Glutamatergic neuron (in vitro differentiated cells): ENCODE measurements around the gene HOMER2. TPM values are rescaled to one million over a fixed set of nuclear protein-coding genes. Genes with fewer than 3 reads are reported as not detected.
"Not testable (repeated sequence)": the region's sequence is repeated elsewhere in the genome, so short reads cannot be mapped to it uniquely, and the experiment has no call there.

ENCODE experiments used
- DNase-seq: peaks from one replicate; pipeline ENCODE4 v3.0.0; 2022
- H3K27ac Mint-ChIP-seq: one replicate; pipeline ENCODE4 v1.8.0; 2020; ENCODE audit warnings: mild to moderate bottlenecking, mixed read lengths, inconsistent platforms; ENCODE audit not compliant: unreplicated experiment
- H3K27me3 Mint-ChIP-seq: one replicate; pipeline ENCODE4 v1.8.0; 2020; ENCODE audit warnings: mild to moderate bottlenecking, moderate library complexity, mixed read lengths, inconsistent platforms; ENCODE audit not compliant: unreplicated experiment
- H3K36me3 Mint-ChIP-seq: one replicate; pipeline ENCODE4 v1.8.0; 2020; ENCODE audit warnings: mild to moderate bottlenecking, mixed read lengths, inconsistent platforms; ENCODE audit not compliant: unreplicated experiment
- H3K4me1 Mint-ChIP-seq: one replicate; pipeline ENCODE4 v1.8.0; 2020; ENCODE audit warnings: mild to moderate bottlenecking, low read depth, mixed read lengths, inconsistent platforms; ENCODE audit not compliant: unreplicated experiment
- H3K4me3 Mint-ChIP-seq: one replicate; pipeline ENCODE4 v1.8.0; 2020; ENCODE audit warnings: mild to moderate bottlenecking, mixed read lengths, inconsistent platforms; ENCODE audit not compliant: unreplicated experiment
- H3K9me3 Mint-ChIP-seq: one replicate; pipeline ENCODE4 v1.8.0; 2020; ENCODE audit warnings: mild to moderate bottlenecking, moderate library complexity, mixed read lengths, inconsistent platforms; ENCODE audit not compliant: unreplicated experiment
- CTCF ChIP-seq: fragments of 200-600 bp; sonication (generic); IDR thresholded peaks from one replicate; pipeline ENCODE4 v1.5.0; 2021; ENCODE audit not compliant: partially characterized antibody, unreplicated experiment
- total RNA-seq: library from RNA; stranded (reverse); fragmentation: NEBNext Ultra II Directional; extraction: Animal tissue kit (Norgen Biotek cat#: 25700); gene quantifications from one replicate; pipeline ENCODE4 v1.2.1, GENCODE V29; 2021; ENCODE audit not compliant: unreplicated experiment

HOMER2 gene
- total RNA-seq, 1 donor from 2014 or later: 32.6 TPM

- H3K27me3 Mint-ChIP-seq: no peaks in the 10 kb centered on the region
- DNase-seq: no peak
- TF ChIP-seq CTCF: no peak
- H3K27ac Mint-ChIP-seq: peak overlapping the region; percentile 81
- H3K36me3 Mint-ChIP-seq: no peaks in the 10 kb centered on the region
- peaks cover 22% of the 10 kb centered on the region for H3K4me1 Mint-ChIP-seq
- H3K4me3 Mint-ChIP-seq: no peak overlapping the region
- no peaks in the 10 kb centered on the region for H3K9me3 Mint-ChIP-seq
These were observed 51.9 kb downstream of the HOMER2 start for GRCh38 chr15:82900511-82901060.

- Mint-ChIP-seq H3K36me3 (no peaks in the 10 kb centered on the region), H3K27ac (peak overlapping the region; percentile 0), H3K4me1 (peaks cover 28% of the 10 kb centered on the region), H3K27me3 (peaks cover 4% of the 10 kb centered on the region), H3K9me3 (peaks cover 4% of the 10 kb centered on the region), H3K4me3 (no peak overlapping the region)
- TF ChIP-seq CTCF: no peak
- no peak for DNase-seq
These were observed 53.6 kb downstream of the HOMER2 start for GRCh38 chr15:82898961-82899360.

GRCh38 chr15:82895983-82896382 is 56.5 kb downstream of the HOMER2 start:
- Mint-ChIP-seq H3K4me1 (peaks cover 28% of the 10 kb centered on the region), H3K36me3 (no peaks in the 10 kb centered on the region), H3K27ac (no peak overlapping the region), H3K27me3 (peaks cover 4% of the 10 kb centered on the region), H3K4me3 (no peak overlapping the region), H3K9me3 (peaks cover 4% of the 10 kb centered on the region)
- no peak for TF ChIP-seq CTCF
- DNase-seq: no peak

GRCh38 chr15:82894971-82895520 is 57.5 kb downstream of the HOMER2 start:
- TF ChIP-seq CTCF: no peak
- Mint-ChIP-seq H3K4me1 (peaks cover 23% of the 10 kb centered on the region), H3K4me3 (no peak overlapping the region), H3K9me3 (peaks cover 4% of the 10 kb centered on the region), H3K27me3 (peaks cover 4% of the 10 kb centered on the region), H3K36me3 (no peaks in the 10 kb centered on the region), H3K27ac (peak overlapping the region; percentile 79)
- no peak for DNase-seq

GRCh38 chr15:82893473-82893872 is 59.0 kb downstream of the HOMER2 start:
- not testable (repeated sequence) for H3K27me3 Mint-ChIP-seq, H3K9me3 Mint-ChIP-seq, H3K27ac Mint-ChIP-seq, DNase-seq, H3K36me3 Mint-ChIP-seq, H3K4me3 Mint-ChIP-seq
- peaks cover 15% of the 10 kb centered on the region for H3K4me1 Mint-ChIP-seq
